Measurements from ENCODE around the gene TBC1D10A. TPM values are rescaled to one million over a fixed set of nuclear protein-coding genes. Genes with fewer than 3 reads are reported as not detected.
"Not testable (repeated sequence)": the region's sequence is repeated elsewhere in the genome, so short reads cannot be mapped to it uniquely, and the experiment has no call there.

The TBC1D10A gene
- total RNA-seq, 1 donor from 2014 or later, result 6.0 TPM

DNA sequence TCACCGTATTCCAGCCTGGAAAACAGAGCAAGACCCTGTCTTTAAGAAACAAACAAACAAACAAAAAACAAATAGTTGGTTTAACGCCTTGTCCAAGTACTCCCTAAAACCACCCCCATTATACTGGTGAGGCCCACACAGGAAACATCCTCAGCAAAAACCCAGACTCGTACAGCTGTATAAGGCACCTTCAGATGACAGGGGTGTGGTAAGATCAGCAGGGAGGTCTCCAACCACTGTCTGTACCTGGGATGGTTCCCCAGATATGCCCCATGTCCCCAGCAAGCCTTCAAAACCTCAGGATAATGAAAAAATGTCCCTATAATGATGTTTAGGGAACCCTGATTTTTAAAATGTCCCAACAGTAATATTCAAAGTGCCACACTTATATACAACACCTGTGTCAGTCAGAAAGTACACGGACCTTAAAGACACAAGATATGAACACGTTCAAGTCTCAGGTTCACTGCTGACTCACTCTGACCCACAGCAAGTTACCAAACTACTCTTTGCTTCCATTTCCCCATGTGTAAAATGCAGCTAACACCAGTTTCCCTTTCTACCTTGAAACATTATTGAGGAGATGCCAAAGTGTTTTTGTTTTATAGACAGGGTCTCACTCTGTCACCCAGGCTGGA is 20.6 kb upstream of the TBC1D10A start:
- DNase-seq (ENCODE audit: low read depth in 2 of 2), result no peak

DNA sequence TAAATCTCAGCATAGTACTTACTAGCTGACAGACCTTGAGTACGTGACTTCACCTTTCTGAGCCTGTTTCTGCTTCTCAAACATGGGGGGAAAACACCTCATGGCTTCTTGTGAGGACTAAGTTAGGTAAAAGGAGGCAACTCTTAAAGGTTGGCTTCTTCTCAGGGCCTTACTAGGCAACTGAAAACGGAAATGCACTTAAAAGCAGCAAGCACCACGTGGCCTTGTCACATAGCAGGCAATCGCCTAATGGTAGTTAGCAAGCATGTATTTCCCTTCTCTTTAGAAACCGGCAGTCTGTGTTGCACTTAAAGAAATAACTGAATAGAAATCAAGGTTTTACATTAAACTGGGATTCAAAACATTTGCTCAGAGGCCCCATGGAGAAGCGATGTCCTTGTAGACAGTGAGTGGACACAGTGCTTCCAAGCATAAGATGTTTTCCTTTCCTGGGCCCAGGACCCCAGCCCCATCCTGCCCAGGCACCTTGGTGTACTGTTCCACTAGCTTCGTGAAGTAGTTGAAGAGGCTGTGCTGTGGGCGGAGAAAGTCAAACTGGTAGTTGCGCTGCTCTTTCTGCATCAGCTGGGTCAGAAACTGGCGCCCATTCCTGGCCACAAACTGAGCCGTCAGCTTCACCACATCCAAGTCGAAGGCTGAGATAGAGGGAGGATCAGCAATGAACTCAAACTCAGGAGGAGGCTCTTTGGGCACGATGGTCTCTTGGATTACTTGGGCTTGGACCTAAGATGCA is 17.9 kb upstream of the TBC1D10A start:
- no peak for DNase-seq (ENCODE audit: low read depth in 2 of 2)

DNA sequence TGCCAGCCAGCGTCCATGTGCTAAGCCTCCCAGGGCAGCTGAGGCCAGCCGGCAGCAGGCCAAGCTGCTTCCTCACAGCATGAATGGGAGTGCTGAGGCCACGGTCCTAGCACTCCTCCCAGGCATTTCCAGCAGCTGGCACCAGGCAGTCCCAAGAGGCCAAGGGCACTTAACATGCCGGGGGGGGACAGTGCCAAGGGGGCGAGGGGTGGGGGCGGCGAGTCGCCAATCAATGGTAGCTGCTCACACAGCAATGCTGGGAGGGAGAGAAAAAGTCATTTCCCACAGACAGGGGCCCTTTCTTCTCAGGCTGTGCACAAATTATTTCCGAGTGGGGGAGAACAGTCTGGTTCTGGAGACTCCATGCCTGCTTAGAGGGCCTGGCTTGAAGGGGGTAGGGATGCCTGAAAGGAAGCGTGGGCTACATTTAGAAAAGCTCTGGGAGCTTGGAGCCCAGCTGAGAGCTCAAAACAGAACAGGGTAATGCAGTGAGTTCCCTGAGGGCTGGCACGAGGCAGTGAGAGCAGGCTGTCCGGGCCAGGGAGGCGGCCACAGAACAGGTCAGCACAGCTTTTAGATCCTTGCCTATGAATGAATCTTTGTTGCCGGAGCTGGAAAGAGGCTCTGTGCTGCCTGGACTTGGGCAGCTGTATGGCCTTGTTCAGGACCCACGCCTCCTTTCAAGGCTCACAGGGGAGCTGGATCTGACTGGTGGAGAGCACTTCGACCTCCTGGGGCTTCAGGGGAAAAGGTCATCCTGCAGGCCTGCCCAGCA is 14.4 kb upstream of the TBC1D10A start:
- DNase-seq (ENCODE audit: low read depth in 2 of 2), result no peak

DNA sequence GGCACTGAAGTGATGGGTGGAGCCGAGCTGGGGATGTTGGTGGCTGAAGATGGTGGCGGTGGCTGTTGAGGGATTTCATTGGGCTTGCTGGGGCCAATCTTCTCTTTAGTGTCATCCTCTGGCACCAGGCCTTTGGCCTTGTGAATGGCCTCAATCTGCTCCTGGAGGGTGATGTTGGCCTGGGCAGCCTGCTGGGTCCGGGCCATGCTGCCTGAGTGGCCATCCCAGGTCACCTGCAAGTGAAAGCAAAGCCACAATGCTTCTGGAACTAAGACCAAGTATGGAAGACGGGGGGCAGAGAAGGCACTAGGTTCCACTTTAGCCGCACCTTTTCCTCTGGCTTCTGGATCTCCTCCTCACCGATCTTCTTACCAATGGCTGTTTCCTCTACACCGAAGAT is 12.1 kb upstream of the TBC1D10A start:
- no peak for DNase-seq (ENCODE audit: low read depth in 2 of 2)

GRCh38 chr22:30338341-30338740 is 11.6 kb upstream of the TBC1D10A start:
- DNase-seq (ENCODE audit: low read depth in 2 of 2), result not testable (repeated sequence)

GRCh38 chr22:30337461-30337778 is 10.7 kb upstream of the TBC1D10A start:
- DNase-seq (ENCODE audit: low read depth in 2 of 2), result no peak

DNA sequence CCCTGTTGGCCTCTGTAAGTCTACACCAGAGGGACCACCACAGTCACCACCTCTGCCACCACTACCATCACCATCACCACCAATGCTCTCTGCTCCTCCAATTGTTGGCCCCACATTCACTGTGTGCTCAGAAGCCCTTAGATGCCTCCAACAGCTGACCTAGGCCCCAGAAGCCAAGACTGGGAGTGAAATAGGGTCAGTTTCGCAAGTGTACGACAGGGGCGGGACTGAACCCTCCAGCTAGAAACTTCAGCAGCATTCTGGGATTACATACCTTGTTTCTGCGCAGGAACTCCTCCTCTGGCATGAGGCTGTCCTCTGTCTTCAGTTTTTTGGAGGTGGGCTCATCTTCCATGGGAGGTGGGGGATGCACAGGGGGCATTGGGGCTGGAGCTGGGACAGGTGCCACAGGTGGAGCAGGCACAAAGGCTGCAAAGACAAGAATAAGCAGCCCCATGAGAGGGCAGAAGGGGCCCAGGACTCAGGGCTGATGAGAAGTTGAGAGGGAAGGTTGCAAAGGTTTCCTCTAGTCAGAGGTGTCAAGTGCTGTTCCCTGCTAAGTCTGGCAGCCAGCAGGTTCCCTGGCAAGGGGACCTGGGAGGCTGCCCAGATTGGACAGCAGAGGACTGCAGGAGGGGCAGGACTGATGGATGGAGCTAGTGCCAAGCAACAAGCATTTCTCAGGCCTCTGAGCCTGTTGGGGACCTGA is 10.2 kb upstream of the TBC1D10A start:
- DNase-seq (ENCODE audit: low read depth in 2 of 2), result no peak

DNA sequence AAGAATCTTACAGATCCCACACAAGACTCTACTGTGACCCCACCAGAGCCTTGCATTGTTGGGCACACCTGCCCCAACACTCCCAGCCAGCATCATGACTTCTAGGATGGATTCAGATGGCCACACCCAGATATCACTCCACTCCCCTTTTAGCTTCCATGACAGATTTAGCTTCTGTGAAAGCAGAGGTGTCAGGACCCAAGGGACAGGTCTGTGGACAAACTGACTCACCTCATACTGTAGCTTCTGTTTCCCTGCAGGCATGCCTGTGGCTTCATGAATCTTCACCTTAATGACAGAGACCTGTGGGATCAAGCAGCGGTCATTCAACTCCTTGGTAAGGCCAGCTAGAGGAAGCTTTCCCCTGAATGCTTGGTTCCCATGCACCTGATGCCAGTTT is 8.5 kb upstream of the TBC1D10A start:
- DNase-seq (ENCODE audit: low read depth in 2 of 2), result no peak

GRCh38 chr22:30334646-30335045 is 7.9 kb upstream of the TBC1D10A start:
- no peak for DNase-seq (ENCODE audit: low read depth in 2 of 2)

- no peak for DNase-seq (ENCODE audit: low read depth in 2 of 2)
These were observed 7.0 kb upstream of the TBC1D10A start for GRCh38 chr22:30333707-30334087.

DNA sequence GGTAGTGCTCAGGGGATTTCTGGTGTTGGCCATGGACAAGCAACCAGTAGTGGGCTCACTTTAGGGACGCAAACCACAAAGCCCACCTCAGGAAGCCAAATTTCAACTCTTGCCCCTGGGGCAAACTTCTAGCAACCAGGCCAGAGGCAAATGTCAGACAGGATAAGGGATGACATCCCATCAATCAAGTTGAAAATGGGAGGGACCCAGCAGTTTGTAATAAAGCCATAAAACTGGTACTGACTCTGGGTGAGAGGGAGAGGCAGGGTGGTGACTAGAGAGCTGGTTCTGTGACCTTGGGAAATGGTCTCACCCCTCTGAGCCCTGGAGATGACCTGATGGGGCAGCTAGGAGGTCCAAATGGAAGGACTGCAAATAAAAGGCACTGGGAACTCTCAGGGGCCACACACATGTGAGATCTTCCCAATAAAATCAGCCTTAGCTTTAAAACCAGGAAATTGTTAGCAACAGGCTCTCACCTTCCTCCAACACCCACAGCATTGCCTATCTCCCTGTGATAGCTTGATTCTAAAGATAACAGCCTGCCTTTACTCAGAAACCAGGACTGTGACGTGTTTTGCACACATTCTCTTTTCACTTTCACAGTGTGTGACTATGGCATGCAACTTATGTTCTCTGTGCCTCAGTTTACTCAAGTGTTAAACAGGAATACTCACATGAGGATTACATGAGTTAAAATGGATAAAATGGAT is 6.4 kb upstream of the TBC1D10A start:
- no peak for DNase-seq (ENCODE audit: low read depth in 2 of 2)

DNA sequence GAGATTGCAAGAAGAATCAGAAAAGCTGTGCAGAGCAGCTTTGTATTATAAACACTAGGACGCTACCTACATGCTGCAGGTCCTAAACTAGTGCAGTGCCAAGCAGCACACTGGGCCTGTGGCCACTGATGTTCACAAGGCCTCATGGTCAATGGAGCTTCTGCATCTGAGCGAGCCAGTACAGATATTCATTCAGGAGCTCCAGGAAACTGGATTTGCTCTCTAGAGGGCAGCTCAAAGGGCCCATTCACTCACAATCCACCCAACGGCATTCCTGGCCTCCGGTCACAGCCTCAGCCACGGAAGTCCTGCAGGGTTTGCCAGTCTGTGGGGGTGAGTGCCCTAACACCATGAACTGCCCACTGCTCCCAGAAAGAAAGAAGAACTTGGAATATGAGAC is 5.8 kb upstream of the TBC1D10A start:
- no peak for DNase-seq (ENCODE audit: low read depth in 2 of 2)

- DNase-seq (ENCODE audit: low read depth in 2 of 2), result no peak
These were observed 1.8 kb upstream of the TBC1D10A start for GRCh38 chr22:30328466-30329049.

DNA sequence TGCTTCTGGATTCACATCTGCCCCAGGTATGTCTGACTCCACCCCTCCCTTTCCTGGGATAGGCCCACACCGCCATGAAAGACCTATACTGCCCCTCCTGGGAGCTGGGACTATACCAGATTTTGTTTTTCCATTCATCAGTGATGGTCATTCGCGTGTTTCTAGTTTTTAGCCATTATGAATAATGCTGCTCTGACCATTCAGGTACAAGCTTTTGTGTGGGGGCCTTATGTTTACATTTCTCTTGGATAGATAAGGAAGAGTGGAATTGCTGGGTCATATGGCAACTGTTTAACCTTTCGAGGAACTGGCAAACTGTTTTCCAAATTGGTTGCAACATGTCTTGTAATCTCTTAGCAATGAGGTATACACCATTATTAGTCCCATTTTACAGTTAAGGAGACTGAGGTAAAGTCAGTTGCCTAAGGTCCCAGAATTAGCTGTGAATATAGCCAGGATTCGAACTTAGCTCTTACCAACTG is 1.2 kb upstream of the TBC1D10A start:
- no peak for DNase-seq (ENCODE audit: low read depth in 2 of 2)

- peak in 1 of 2 donors; percentile 26 for DNase-seq (ENCODE audit: low read depth in 2 of 2)
These were observed 461 bp downstream of the TBC1D10A start for GRCh38 chr22:30326255-30326705.

GRCh38 chr22:30325724-30326254 is 952 bp downstream of the TBC1D10A start:
- no peak for DNase-seq (ENCODE audit: low read depth in 2 of 2)

- peak in 1 of 2 donors; percentile 24 for DNase-seq (ENCODE audit: low read depth in 2 of 2)
These were observed 1.5 kb downstream of the TBC1D10A start for GRCh38 chr22:30325065-30325720.

DNA sequence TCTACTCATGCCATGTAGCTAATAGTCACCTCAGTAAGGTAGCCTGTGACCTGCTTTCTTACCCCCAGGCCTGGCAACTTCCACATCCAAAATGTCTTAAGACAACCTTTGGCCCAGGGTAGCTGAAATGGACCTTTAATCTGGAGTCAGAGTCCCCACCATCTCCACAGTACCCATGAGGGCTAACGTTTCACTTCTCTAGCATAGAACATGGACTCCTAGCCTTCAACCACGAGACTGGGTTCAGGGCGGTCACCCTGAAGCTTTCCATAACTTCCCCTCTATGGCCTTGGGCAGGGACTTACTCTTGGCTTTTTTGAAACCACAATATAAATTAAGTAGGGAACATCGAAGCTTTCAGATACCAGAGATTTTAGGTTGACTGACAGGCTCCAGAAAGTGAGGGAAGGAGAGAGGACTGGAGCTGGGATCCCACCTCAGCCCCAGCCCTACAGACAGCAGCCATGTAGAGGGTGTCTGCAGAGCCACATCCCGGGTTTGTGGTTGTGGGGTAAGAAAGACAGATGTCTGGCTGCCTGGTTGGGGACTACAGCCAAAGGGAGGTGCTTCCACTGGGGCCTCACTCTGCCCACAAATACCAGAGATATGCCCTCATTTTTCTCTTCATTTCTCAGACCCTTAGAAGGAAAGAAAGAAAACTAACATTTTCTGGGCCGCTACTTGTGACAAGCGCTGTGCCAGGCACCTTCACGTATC is 2.6 kb downstream of the TBC1D10A start:
- DNase-seq (ENCODE audit: low read depth in 2 of 2), result no peak

- DNase-seq (ENCODE audit: low read depth in 2 of 2), result no peak
These were observed 3.5 kb downstream of the TBC1D10A start for GRCh38 chr22:30323246-30323645.

Data from dermis microvascular lymphatic vessel endothelial cell (primary cell).